Keratinocyte (primary cell): ENCODE data around the gene AQP2. TPM values are rescaled to one million over a fixed set of nuclear protein-coding genes. Genes with fewer than 3 reads are reported as not detected.

ENCODE experiments used
- DNase-seq: peaks from one replicate; pipeline ENCODE4 v3.0.0-alpha.2; 2011; ENCODE audit warnings: low read depth, missing footprints, low spot score
- FAIRE-seq: peaks from 2 replicates; lab custom pipeline; 2011; peaks lifted over from hg19 to GRCh38; lab: Jason Lieb, UNC
- H2AFZ ChIP-seq: 2 replicates; pipeline ENCODE4 v1.6.0; 2012; ENCODE audit warnings: low read length, control low read depth, inconsistent platforms; ENCODE audit not compliant: control insufficient read depth
- H3K27ac ChIP-seq: 2 replicates; pipeline ENCODE4 v1.5.1; 2011; ENCODE audit warnings: low read length; ENCODE audit not compliant: control insufficient read depth, insufficient read depth
- H3K27me3 ChIP-seq: 3 replicates; pipeline ENCODE4 v1.6.0; 2011; ENCODE audit warnings: low read length; ENCODE audit not compliant: control insufficient read depth, insufficient read depth; ENCODE audit errors: extremely low read depth
- H3K36me3 ChIP-seq, 2 experiments: 2 replicates in 1 of 2; 3 replicates in 1 of 2; pipeline ENCODE4 v1.5.1; 2011; ENCODE audit warnings: low read length in 2 of 2, mild to moderate bottlenecking in 1 of 2; ENCODE audit not compliant: control insufficient read depth in 2 of 2, insufficient read depth in 2 of 2; ENCODE audit errors: extremely low read depth in 1 of 2
- H3K4me1 ChIP-seq: 3 replicates; pipeline ENCODE4 v1.5.1; 2011; ENCODE audit warnings: low read length; ENCODE audit not compliant: control insufficient read depth, insufficient read depth; ENCODE audit errors: extremely low read depth
- H3K4me2 ChIP-seq: 3 replicates; pipeline ENCODE4 v1.6.0; 2011; ENCODE audit warnings: low read depth, low read length; ENCODE audit not compliant: control insufficient read depth, insufficient read depth; ENCODE audit errors: extremely low read depth
- H3K4me3 ChIP-seq, 3 experiments: fragments of 200-600 bp in 1 of 3; sonication (generic) in 1 of 3; 2 replicates in 2 of 3; 3 replicates in 1 of 3; pipeline ENCODE4 v1.5.1; 2011 to 2016; ENCODE audit warnings: low read length in 3 of 3, mild to moderate bottlenecking in 3 of 3, control low read depth in 2 of 3, inconsistent platforms in 1 of 3, low read depth in 1 of 3, mixed read lengths in 1 of 3, mixed run types in 1 of 3, moderate library complexity in 1 of 3; ENCODE audit not compliant: control insufficient read depth in 2 of 3, insufficient read depth in 2 of 3; ENCODE audit errors: extremely low read depth in 1 of 3
- H3K79me2 ChIP-seq: 2 replicates; pipeline ENCODE4 v1.6.0; 2012; ENCODE audit warnings: low read length; ENCODE audit not compliant: control insufficient read depth, insufficient read depth
- H3K9ac ChIP-seq: 3 replicates; pipeline ENCODE4 v1.6.0; 2011; ENCODE audit warnings: low read length; ENCODE audit not compliant: control insufficient read depth, insufficient read depth; ENCODE audit errors: extremely low read depth
- H3K9me1 ChIP-seq: 3 replicates; pipeline ENCODE4 v1.6.0; 2011; ENCODE audit warnings: low read length; ENCODE audit not compliant: control insufficient read depth, insufficient read depth; ENCODE audit errors: extremely low read depth
- H3K9me3 ChIP-seq: 2 replicates; pipeline ENCODE4 v1.5.1; 2012; ENCODE audit warnings: low read depth, low read length; ENCODE audit not compliant: control insufficient read depth
- H4K20me1 ChIP-seq: 3 replicates; pipeline ENCODE4 v1.6.0; 2011; ENCODE audit warnings: low read length; ENCODE audit not compliant: control insufficient read depth, insufficient read depth; ENCODE audit errors: extremely low read depth
- CTCF ChIP-seq, 3 experiments: IDR thresholded peaks in 1 of 3; conservative IDR thresholded peaks in 1 of 3; optimal IDR thresholded peaks in 1 of 3; 2 replicates in 2 of 3; 3 replicates in 1 of 3; pipeline versions ENCODE3 to v1.5.1; 2011; ENCODE audit warnings: low read length in 3 of 3, mild to moderate bottlenecking in 3 of 3, moderate library complexity in 2 of 3, control low read depth in 1 of 3, inconsistent platforms in 1 of 3; ENCODE audit not compliant: insufficient read depth in 2 of 3; ENCODE audit errors: extremely low read depth in 1 of 3
- EZH2 ChIP-seq: IDR thresholded peaks from one replicate; pipeline ENCODE4 v1.6.1; 2012; ENCODE audit warnings: inconsistent platforms, mild to moderate bottlenecking, low read length, moderate library complexity
- dilution Hi-C: fragments of 300-500 bp; cut with MboI; formaldehyde crosslinking; loops from one replicate; pipeline ENCODE4 v1.7.0; 2020; ENCODE audit warnings: low sequenced_read_pairs; ENCODE audit not compliant: extremely low pct_ligation_motif_present
- polyA minus RNA-seq, 3 experiments: library from RNA; depleted of rRNA, polyadenylated mRNA; stranded (reverse); fragments of >200 nt; gene quantifications; 1 replicate in 1 of 3; 2 replicates in 1 of 3; 3 replicates in 1 of 3; pipeline ENCODE4 v1.2.3, GENCODE V29; 2011
- polyA plus RNA-seq, 5 experiments: library from polyadenylated mRNA; depleted of rRNA in 3 of 5; stranded (reverse) in 3 of 5; stranded (forward) in 1 of 5; unstranded in 1 of 5; fragments of >200 nt; gene quantifications; 1 replicate in 1 of 5; 2 replicates in 3 of 5; 3 replicates in 1 of 5; pipeline versions ENCODE4 v1.2.1 to v1.2.3, GENCODE V29; 2011 to 2012; ENCODE audit warnings: missing spikeins in 2 of 5, low read depth in 1 of 5, low replicate concordance in 1 of 5

AQP2 gene, protein sequence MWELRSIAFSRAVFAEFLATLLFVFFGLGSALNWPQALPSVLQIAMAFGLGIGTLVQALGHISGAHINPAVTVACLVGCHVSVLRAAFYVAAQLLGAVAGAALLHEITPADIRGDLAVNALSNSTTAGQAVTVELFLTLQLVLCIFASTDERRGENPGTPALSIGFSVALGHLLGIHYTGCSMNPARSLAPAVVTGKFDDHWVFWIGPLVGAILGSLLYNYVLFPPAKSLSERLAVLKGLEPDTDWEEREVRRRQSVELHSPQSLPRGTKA
- not detected in 3 replicates for polyA plus RNA-seq
- polyA plus RNA-seq (2011; ENCODE audit: low read depth) = not detected
- polyA plus RNA-seq (2011; cell fraction: cytosol; rRNA removed) = not detected in 2 replicates
- not detected in 2 replicates for polyA plus RNA-seq (2011; cell fraction: nucleus; rRNA removed)
- not detected in 2 replicates for polyA plus RNA-seq (2012; ENCODE audit: low replicate concordance)
- not detected in 3 replicates for polyA minus RNA-seq
- not detected for polyA minus RNA-seq (2011; cell fraction: cytosol; rRNA and poly(A)+ RNA removed)
- polyA minus RNA-seq (2011; cell fraction: nucleus; rRNA and poly(A)+ RNA removed) = not detected in 2 replicates

DNA sequence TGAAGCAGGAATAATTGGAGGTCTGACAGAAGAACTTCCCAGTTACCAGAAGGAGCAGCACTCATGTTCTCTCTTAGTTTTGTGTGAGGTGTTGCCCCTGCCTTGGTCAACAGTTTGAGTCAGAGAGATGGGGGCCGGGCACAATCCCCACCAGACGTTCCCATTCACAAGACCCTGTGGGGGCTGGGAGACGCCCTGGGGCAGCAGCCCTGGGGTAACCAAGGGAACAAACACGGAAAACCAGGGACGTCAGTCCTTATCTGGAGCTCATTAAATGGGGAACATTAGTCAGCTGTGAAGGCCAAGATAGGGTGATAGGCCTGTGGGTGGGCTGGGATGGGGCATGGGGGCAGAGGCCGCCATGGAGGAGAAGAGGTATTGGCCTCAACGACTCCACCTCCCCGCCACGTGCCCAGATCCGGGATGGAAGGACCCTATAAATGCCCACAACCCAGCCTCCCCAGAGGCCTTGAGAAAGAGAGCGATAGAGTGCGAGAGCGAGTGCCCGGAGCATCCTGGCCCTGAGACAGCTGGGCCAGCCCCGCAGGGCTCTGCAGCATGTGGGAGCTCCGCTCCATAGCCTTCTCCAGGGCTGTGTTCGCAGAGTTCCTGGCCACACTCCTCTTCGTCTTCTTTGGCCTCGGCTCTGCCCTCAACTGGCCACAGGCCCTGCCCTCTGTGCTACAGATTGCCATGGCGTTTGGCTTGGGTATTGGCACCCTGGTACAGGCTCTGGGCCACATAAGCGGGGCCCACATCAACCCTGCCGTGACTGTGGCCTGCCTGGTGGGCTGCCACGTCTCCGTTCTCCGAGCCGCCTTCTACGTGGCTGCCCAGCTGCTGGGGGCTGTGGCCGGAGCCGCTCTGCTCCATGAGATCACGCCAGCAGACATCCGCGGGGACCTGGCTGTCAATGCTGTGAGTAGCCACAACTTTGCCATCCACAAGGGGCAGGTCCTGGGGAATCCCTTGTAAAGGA, at the start of gene AQP2:
Gene AQP2, plus strand, starts transcription at position 465 of the 979 bp plus-strand sequence. Its CDS starts 94 bp downstream, at position 559.
- FAIRE-seq (no peak), DNase-seq (no peak)
- dilution Hi-C loops = no loop called here
- no peak within 1 kb of the TSS for H3K9ac ChIP-seq
- H2AFZ ChIP-seq = no peak within 1 kb of the TSS
- no peaks in the 10 kb centered on the region for H4K20me1 ChIP-seq
- no peak within 1 kb of the TSS for H3K4me2 ChIP-seq
- no peaks in the 10 kb centered on the region for H3K4me1 ChIP-seq
- H3K4me3 ChIP-seq = no peak within 1 kb of the TSS
- H3K9me1 ChIP-seq = no peaks in the 10 kb centered on the region
- H3K9me3 ChIP-seq = no peaks in the 10 kb centered on the region
- H3K27me3 ChIP-seq = peaks cover 34% of the 10 kb centered on the region
- TF ChIP-seq CTCF (optimal IDR thresholded peaks at IDR 0.05 in 1 of 3, IDR thresholded peaks at IDR 0.05 in 1 of 3, conservative IDR thresholded peaks at IDR 0.05 in 1 of 3; ENCODE audit: extremely low read depth in 1 of 3, insufficient read depth in 2 of 3, low read length in 3 of 3) (no peak), EZH2 (no peak)
- H3K27ac ChIP-seq = no peak within 1 kb of the TSS
- no peaks in the 10 kb centered on the region for H3K36me3 ChIP-seq
- H3K79me2 ChIP-seq = no peaks in the 10 kb centered on the region

DNA sequence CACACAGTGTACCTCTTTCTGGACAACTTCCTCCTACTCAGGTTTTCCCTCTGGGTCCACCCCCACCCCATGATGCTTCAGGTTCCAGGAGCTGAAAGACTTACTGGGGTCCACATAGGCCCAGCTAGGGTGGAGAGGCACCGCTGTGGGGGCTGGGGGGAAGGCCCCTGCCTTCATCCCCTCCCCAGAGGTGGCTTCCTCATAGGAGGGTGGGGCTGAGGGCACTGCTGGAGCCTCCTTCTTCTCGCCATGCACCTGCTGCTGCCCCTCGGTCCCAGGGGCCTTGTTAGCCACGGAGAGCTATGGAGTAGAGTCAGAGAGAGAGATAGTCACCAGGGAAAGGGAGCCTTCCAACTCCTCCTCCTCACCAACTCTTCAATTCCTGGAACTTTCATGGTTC, 49.5 kb upstream of the AQP2 start:
- H3K79me2 ChIP-seq = no peaks in the 10 kb centered on the region
- dilution Hi-C loops = no loop called here
- no peaks in the 10 kb centered on the region for H3K4me1 ChIP-seq
- no peak overlapping the region for H3K4me2 ChIP-seq
- TF ChIP-seq EZH2 (no peak), CTCF (optimal IDR thresholded peaks at IDR 0.05 in 1 of 3, IDR thresholded peaks at IDR 0.05 in 1 of 3, conservative IDR thresholded peaks at IDR 0.05 in 1 of 3; ENCODE audit: extremely low read depth in 1 of 3, insufficient read depth in 2 of 3, low read length in 3 of 3) (no peak)
- FAIRE-seq (no peak), DNase-seq (no peak)
- no peak overlapping the region for H3K27ac ChIP-seq
- no peak overlapping the region for H3K4me3 ChIP-seq
- no peaks in the 10 kb centered on the region for H3K9me3 ChIP-seq
- H4K20me1 ChIP-seq = no peaks in the 10 kb centered on the region
- H3K9me1 ChIP-seq = no peaks in the 10 kb centered on the region
- peaks cover 64% of the 10 kb centered on the region for H3K27me3 ChIP-seq
- no peak overlapping the region for H3K9ac ChIP-seq
- H2AFZ ChIP-seq = no peak overlapping the region
- H3K36me3 ChIP-seq = no peaks in the 10 kb centered on the region
